Cerebellar nuclear complex (tissue), 1 donor: ENCODE measurements around the gene MAGEB4.

Source experiments
- DNase-seq, 2 experiments: peaks; one replicate each; lab custom pipeline; 2025; lab: John Stamatoyannopoulos, UW

Gene MAGEB4

GRCh38 chrX:30283456-30284200, 41.8 kb downstream of the MAGEB4 start:
- DNase-seq = no peak
